GM21619 (cell line): ENCODE data around the gene CCDC28A.
"Not testable (repeated sequence)": the region's sequence is repeated elsewhere in the genome, so short reads cannot be mapped to it uniquely, and the experiment has no call there.

Experiments
- ATAC-seq: cut with Tn5 transposase; IDR thresholded peaks from one replicate; pipeline ENCODE4 v1.9.1; 2021; ENCODE audit not compliant: unreplicated experiment

CCDC28A gene

GRCh38 chr6:138773177-138774091 is at the start of gene CCDC28A:
TSS of gene CCDC28A (plus strand) at chr6:138773769. CDS start at chr6:138776121, 2,352 bp downstream.
- ATAC-seq = peak; percentile 91

- ATAC-seq = no peak
Observed at GRCh38 chr6:138724015-138724414, 49.6 kb upstream of the CCDC28A start.

DNA sequence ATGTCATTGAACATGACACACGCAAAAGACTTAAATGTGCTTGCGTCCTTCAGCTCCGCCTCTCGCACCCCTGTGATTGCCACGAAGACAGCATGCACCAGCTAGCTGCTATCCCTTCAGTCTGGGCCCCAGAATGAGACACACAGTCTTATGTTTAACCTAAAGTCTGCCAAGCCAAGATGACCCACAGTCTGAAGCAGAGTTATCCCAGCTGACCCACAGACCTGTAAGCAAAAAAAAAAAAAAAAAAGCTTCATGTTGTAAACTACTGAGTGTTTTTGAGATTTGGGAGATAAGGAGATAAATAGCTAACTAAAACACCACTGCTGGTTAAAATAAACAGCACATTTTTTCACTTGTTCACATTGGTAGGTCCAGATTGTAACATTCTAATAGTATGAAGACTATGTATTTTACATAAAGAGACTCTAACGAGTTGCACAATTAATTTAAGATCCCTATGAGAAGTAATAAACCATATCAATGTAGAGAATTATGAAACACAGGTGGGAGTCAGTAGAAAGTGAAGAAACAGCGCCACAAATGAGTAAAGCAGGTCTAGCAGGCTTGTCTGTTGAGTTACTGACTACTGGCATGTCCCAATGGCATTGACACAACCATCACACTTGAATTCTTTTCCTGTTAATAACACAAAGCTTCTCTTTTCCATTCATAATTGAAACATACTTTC is 47.4 kb upstream of the CCDC28A start:
- no peak for ATAC-seq

GRCh38 chr6:138726757-138727097 is 46.8 kb upstream of the CCDC28A start:
- ATAC-seq = no peak

DNA sequence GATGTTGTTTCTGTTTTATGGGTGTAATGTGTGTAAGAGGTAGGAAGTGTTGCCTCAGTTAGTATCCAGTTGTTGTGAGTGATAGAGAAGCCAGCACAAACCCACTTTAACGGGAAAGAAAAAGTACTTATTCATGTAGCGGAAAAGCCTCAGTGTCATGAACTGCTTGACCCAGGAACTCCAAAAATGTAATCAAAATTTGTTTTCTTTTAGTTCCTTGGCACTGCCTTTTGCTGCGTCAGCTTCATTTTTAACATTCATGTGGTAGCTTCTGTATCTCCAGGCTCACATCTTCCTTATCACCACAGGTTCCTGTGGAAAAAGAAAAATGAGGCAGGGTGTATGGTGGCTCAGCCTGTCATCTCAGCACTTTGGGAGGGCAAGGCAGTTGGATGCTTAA is 46.4 kb upstream of the CCDC28A start:
- no peak for ATAC-seq

DNA sequence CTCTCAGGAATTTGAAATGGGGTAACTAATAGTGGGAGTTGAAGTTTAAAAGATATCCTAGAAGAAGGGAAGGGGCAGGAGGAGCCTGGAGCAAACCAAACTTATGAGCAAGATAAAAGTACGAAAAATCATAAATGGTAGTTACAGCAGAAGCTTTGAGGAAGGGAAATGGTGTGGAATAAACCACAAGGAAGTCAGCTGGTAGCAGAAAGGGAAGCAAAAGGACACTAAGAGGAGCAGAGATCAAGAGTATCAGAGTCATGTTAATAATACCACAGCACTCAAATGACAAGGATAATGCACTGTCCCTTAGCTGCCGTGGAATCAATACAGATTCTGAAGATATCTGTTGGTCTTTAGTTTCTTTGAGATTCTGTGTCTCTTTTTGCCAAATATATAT is 44.9 kb upstream of the CCDC28A start:
- no peak for ATAC-seq

DNA sequence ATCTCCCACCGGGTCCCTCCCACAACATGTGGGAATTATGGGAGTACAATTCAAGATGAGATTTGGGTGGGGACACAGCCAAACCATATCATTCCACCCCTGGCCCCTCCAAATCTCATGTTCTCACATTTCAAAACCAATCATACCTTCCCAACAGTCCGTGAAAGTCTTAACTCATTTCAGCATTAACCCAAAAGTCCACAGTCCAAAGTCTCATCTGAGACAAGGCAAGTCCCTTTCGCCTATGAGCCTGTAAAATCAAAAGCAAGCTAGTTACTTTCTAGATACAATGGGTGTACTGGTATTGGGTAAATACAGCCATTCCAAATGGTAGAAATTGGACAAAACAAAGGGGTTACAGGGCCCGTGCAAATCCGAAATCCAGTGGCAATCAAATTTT is 43.5 kb upstream of the CCDC28A start:
- ATAC-seq = not testable (repeated sequence)

DNA sequence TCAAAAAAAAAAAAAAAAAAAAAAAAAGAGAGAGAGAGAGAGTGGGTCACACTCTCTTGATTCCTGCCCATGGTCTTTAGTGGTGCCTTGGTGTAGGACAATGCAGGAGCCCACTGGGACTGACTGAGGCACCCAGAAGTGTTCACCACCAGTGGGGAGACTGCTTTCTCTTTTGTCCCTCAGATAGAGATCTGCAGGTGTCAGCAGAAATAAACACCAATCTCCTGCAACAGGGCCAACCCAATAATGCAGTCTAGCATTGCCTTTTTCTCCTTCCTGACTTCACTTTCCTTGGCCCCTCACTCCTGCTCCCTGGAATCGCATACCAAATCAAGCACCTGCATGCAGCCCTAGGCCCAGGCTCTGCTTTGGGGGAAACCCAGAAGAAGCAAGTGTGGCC is 39.0 kb upstream of the CCDC28A start:
- ATAC-seq = no peak

- ATAC-seq = no peak
Observed at GRCh38 chr6:138736640-138737039, 36.9 kb upstream of the CCDC28A start.

DNA sequence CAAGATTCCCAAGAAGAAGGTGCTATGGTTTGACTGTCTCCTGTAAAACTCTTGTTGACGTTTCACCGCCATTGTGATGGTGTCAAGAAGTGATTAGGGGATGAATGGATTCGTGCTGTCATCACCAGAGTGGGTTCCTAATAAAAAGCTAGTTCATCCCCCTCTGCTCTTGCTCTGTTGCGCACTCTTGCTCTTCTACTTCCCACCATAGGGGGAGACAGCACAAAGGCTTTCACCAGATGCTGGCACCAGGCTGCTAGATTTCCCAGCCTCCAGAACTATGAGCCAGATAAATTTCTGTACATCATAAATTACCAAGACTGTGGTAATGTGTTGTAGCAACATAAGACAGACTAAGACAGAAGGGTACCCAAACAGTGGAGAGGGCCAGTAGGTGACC is 21.6 kb upstream of the CCDC28A start:
- no peak for ATAC-seq

DNA sequence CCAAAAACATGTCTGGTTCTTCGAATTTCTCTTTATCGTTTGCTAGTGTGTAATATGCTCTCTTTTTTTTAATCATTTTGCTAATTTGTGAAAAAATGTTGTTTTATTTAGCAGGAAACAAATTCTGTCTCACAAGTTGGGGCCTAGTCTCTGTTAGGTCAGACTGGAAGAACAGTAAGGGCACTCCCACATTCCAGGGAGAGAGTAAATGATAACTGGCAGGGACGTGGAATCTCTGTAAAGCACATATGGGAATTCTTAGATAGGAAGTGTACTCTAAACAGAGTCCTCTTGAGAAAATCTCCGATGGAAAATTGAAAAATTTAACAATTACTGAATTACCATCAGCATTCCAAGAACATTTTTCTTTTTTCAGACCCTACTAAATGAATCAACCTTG is 16.4 kb upstream of the CCDC28A start:
- ATAC-seq = no peak

DNA sequence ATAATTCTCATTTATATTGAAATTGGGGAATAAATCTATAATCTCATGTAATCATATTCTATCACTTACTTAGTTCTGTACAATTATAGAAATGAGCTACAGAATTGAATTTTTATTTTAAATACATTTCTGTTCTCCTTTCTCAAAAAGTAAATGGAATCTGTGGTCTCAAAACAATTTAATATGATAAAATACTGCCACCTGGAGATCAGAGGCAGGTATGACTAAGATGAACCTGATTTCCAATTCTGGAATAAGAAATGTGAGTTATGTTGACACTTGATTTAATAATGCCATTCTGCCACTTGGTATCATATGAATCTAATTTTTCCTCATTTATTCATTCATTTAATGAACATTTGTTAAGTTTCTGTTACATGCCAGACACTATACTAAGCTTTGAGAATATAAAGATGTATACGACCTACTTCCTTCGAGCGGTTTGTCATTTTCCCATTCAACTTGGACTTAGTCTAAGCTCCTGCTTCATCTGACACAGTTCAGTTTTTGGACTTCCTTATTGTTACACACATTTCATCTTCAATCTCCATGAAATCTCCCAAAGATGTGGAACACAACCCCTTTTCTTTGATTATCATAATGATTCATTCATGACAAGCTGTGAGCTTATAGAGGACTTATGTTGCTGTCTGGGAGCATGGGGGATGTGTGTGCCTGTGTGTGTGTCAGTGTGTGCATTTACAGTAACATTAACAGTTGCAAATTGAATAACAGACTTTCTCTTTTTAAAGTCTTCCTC is 7.5 kb upstream of the CCDC28A start:
- no peak for ATAC-seq

DNA sequence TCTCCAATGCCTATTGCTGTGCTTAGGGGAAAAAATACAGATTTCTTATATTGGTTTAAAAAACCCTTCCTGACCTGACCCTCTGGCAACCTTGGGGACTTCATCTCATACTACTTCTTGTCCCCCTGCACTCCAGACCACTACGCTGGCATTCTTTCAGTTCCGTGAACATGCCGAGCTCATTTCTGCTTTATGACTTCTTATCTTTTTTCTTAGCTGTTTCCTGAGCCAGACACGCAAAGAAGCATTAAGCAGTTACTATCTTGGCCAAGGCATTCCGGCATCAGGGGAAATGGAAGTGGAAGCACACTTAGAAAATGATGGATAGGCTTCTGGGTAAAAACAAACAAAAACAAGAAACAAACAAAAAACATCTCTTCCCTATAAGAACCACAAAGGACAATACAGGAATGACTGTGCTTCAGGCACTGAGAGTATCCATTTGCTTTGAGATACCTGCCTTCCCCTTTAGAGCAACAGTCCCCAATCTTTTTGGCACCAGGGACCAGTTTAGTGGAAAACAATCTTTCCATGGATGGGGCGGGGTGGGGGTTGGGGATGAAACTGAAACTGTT is 4.4 kb upstream of the CCDC28A start:
- ATAC-seq = no peak

- ATAC-seq = no peak
Observed at GRCh38 chr6:138772596-138773176, 883 bp upstream of the CCDC28A start.

- no peak for ATAC-seq
Observed at GRCh38 chr6:138774370-138774769, 801 bp downstream of the CCDC28A start.

DNA sequence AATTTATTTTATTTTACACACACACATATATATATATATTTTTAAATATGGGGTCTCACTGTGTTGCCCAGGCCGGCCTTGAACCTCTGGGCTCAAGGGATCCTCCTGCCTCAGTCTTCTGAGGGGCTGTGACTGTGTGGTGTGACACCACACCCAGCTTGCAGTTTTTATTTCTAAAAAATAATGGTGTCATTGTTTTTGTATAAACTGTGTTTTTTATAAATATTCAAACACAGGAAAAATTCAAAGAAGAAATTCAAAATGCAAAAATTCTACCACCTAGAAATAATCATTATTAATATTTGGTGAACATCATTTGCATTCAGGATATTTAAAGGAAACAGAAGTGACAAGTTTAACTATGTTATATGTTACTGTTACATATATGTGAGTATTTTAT is 3.1 kb downstream of the CCDC28A start:
- ATAC-seq = no peak

GRCh38 chr6:138778331-138778730 is 4.8 kb downstream of the CCDC28A start:
- ATAC-seq = no peak

DNA sequence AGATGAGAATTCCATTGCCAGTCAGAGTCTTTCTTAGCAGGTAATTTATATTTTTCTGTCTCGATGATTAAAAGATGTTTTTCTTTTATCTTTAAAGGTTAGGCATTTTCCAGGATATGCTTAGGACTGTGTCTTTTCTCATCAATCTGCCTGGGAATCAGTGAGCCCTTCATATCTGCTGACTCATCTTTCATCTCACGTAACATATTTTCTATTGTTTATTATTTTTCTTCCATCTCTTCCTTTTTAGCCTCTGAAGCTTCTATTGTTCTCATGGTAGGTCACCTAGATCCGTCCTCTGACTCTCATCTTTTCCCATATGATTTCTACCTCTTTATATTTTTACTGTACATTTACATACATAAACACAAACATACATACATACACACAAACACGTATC is 8.7 kb downstream of the CCDC28A start:
- no peak for ATAC-seq

GRCh38 chr6:138785079-138785478 is 11.5 kb downstream of the CCDC28A start:
- ATAC-seq = no peak

DNA sequence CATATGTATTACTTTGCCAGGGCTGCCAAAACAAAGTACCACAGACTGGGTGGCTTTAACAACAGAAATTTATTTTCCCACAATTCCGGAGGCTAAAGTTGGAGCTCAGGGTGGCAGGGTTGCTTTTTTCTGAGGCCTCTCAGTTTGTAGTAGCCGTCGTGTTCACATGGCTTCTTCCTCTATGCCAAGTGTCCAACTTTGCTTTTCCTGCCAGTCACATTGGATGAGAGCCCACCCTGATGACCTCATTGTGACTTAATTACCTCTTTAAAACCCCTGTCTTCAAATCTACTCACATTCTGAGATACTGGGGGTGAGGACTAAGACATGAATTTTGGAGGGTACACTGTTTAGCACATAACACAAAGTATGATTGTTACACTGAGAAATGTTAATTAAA is 12.4 kb downstream of the CCDC28A start:
- no peak for ATAC-seq

DNA sequence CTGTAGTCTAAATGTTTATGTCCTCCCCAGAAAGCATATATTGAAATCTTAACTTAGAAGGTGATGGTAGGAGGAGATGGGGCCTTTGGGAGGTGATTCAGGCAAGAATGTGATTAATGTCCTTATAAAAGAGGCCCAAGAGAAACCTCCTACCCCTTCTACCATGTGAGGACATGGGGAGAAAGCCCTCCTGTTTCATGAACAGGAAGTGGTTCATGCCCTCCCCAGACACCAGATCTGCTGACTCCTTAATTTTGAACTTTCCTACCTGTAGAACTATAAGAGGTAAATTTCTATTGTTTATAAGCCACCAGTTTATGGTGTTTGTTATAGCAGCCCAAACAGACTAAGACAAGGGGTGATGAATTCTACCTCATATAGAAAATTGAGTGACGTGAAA is 13.6 kb downstream of the CCDC28A start:
- no peak for ATAC-seq
